Smooth muscle cell (in vitro differentiated cells): ENCODE measurements around the gene KIAA0586. TPM values are rescaled to one million over a fixed set of nuclear protein-coding genes. Genes with fewer than 3 reads are reported as not detected.
"Not testable (repeated sequence)": the region's sequence is repeated elsewhere in the genome, so short reads cannot be mapped to it uniquely, and the experiment has no call there.

Experiments used
- DNase-seq: peaks from one replicate; lab custom pipeline; 2025; ENCODE audit not compliant: unreplicated experiment; lab: John Stamatoyannopoulos, UW
- H2AFZ ChIP-seq: fragments of 200-600 bp; sonication (generic); 2 replicates; pipeline ENCODE4 v1.6.0; 2016; ENCODE audit warnings: antibody characterized with exemption, low read depth, mild to moderate bottlenecking
- H3F3A ChIP-seq: fragments of 200-600 bp; sonication (generic); 2 replicates; pipeline ENCODE4 v1.6.0; 2017; ENCODE audit warnings: antibody characterized with exemption, low read depth
- H3K27ac ChIP-seq: fragments of 200-600 bp; sonication (generic); 2 replicates; pipeline ENCODE4 v1.5.1; 2016; ENCODE audit warnings: low read depth, mild to moderate bottlenecking
- H3K27me3 ChIP-seq: fragments of 200-600 bp; sonication (generic); 2 replicates; pipeline ENCODE4 v1.6.1; 2016; ENCODE audit warnings: low read depth, mild to moderate bottlenecking
- H3K36me3 ChIP-seq: fragments of 200-600 bp; sonication (generic); 2 replicates; pipeline ENCODE4 v1.5.1; 2016; ENCODE audit warnings: low read depth
- H3K4me1 ChIP-seq: fragments of 200-600 bp; sonication (generic); 2 replicates; pipeline ENCODE4 v1.5.1; 2016; ENCODE audit warnings: low read depth
- H3K4me2 ChIP-seq: fragments of 200-600 bp; sonication (generic); 2 replicates; pipeline ENCODE4 v1.6.0; 2016; ENCODE audit warnings: mild to moderate bottlenecking
- H3K4me3 ChIP-seq: fragments of 200-600 bp; sonication (generic); 2 replicates; pipeline ENCODE4 v1.5.1; 2016; ENCODE audit warnings: mild to moderate bottlenecking
- H3K79me2 ChIP-seq: fragments of 200-600 bp; sonication (generic); 2 replicates; pipeline ENCODE4 v1.6.0; 2016; ENCODE audit warnings: low read depth, mild to moderate bottlenecking
- H3K9ac ChIP-seq: fragments of 200-600 bp; sonication (generic); 2 replicates; pipeline ENCODE4 v1.6.0; 2016; ENCODE audit warnings: low read depth
- H3K9me3 ChIP-seq: fragments of 200-600 bp; sonication (generic); replicated peaks from 2 replicates; pipeline ENCODE4 v1.5.1; 2016; ENCODE audit warnings: low read depth
- H4K20me1 ChIP-seq: fragments of 200-600 bp; sonication (generic); 2 replicates; pipeline ENCODE4 v1.6.0; 2016; ENCODE audit warnings: low read depth
- CTCF ChIP-seq: fragments of 200-600 bp; sonication (generic); IDR thresholded peaks from 2 replicates; pipeline ENCODE4 v1.5.1; 2017; ENCODE audit warnings: borderline replicate concordance, mild to moderate bottlenecking, antibody characterized with exemption; ENCODE audit not compliant: insufficient read depth, poor library complexity, severe bottlenecking
- WGBS: methylation state at CpG from one replicate; pipeline ENCODE4 v1.1.7; 2016; ENCODE audit warnings: low lambda C conversion rate; 5-methylcytosine and 5-hydroxymethylcytosine counted together
- polyA plus RNA-seq: library from polyadenylated mRNA; unstranded; fragments of >200 nt; fragmentation: Nextera tagmentation; extraction: Ambion mirVana; gene quantifications from 2 replicates; pipeline ENCODE4 v1.2.1, GENCODE V29; 2016
- total RNA-seq: library from RNA; depleted of rRNA; stranded (reverse); fragments of >200 nt; gene quantifications from 2 replicates; pipeline ENCODE4 v1.2.3, GENCODE V29; 2014

KIAA0586 gene
- total and polyA plus RNA-seq, 2 experiments from 2014 or later: 6.5 to 20.0 TPM

- Histone ChIP-seq H3K79me2 (no peaks in the 10 kb centered on the region), H3K4me3 (no peak overlapping the region)
Measured at GRCh38 chr14:58584383-58584782, 156.9 kb downstream of the KIAA0586 start.

GRCh38 chr14:58587271-58587670 lies 159.8 kb downstream of the KIAA0586 start:
- H3K4me1 ChIP-seq: no peaks in the 10 kb centered on the region
- H3K27me3 ChIP-seq: no peaks in the 10 kb centered on the region
- TF ChIP-seq CTCF: no peak
- no peaks in the 10 kb centered on the region for H3K36me3 ChIP-seq
- no peak overlapping the region for H2AFZ ChIP-seq
- H3K27ac ChIP-seq: peak overlapping the region; percentile 61
- H4K20me1 ChIP-seq: no peaks in the 10 kb centered on the region
- no peak for DNase-seq
- no peak overlapping the region for H3K4me3 ChIP-seq
- 8% methylated on average over 1 of the region's 1 CpG for whole genome bisulfite sequencing
- no peaks in the 10 kb centered on the region for H3F3A ChIP-seq
- peak overlapping the region; percentile 29 for H3K4me2 ChIP-seq
- H3K9ac ChIP-seq: no peak overlapping the region
- H3K79me2 ChIP-seq: no peaks in the 10 kb centered on the region
- H3K9me3 ChIP-seq: no peaks in the 10 kb centered on the region

More at GRCh38 chr14:58584383-58584782, 156.9 kb downstream of the KIAA0586 start:
- Histone ChIP-seq H3K4me1 (no peaks in the 10 kb centered on the region), H3K27ac (no peak overlapping the region), H3K4me2 (no peak overlapping the region), H3F3A (no peaks in the 10 kb centered on the region), H3K9me3 (no peaks in the 10 kb centered on the region), H3K36me3 (no peaks in the 10 kb centered on the region), H2AFZ (no peak overlapping the region), H3K9ac (no peak overlapping the region), H4K20me1 (no peaks in the 10 kb centered on the region), H3K27me3 (no peaks in the 10 kb centered on the region)
- no peak for TF ChIP-seq CTCF
- DNase-seq: no peak
- 100% methylated on average over 1 of the region's 1 CpG for WGBS

- not testable (repeated sequence) for H2AFZ ChIP-seq, DNase-seq, H3K4me1 ChIP-seq, H3K79me2 ChIP-seq, H3F3A ChIP-seq, H3K36me3 ChIP-seq, H4K20me1 ChIP-seq, H3K9ac ChIP-seq, H3K9me3 ChIP-seq, H3K27me3 ChIP-seq, H3K4me2 ChIP-seq, H3K27ac ChIP-seq, H3K4me3 ChIP-seq
- 96% methylated on average over 18 of the region's 18 CpGs for WGBS
Measured at GRCh38 chr14:58588321-58588720, 160.8 kb downstream of the KIAA0586 start.

- no peak overlapping the region for H3K9ac ChIP-seq
- H3K27me3 ChIP-seq: no peaks in the 10 kb centered on the region
- TF ChIP-seq CTCF: no peak
- H3K9me3 ChIP-seq: no peaks in the 10 kb centered on the region
- no peaks in the 10 kb centered on the region for H3K36me3 ChIP-seq
- no peak overlapping the region for H3K4me2 ChIP-seq
- no peaks in the 10 kb centered on the region for H3K79me2 ChIP-seq
- H3F3A ChIP-seq: peaks cover 5% of the 10 kb centered on the region
- 95% methylated on average over 4 of the region's 4 CpGs for WGBS
- no peaks in the 10 kb centered on the region for H3K4me1 ChIP-seq
- no peak overlapping the region for H2AFZ ChIP-seq
- DNase-seq: no peak
- H3K4me3 ChIP-seq: no peak overlapping the region
- H4K20me1 ChIP-seq: no peaks in the 10 kb centered on the region
- no peak overlapping the region for H3K27ac ChIP-seq
Measured at GRCh38 chr14:58593977-58594376, 166.5 kb downstream of the KIAA0586 start.
